ENCODE results near the gene FFAR1. TPM values are rescaled to one million over a fixed set of nuclear protein-coding genes. Genes with fewer than 3 reads are reported as not detected.

The FFAR1 gene
- total and polyA plus RNA-seq, 2 donors (not counting 3 experiments of a cell fraction or from before 2014, with no cell fraction given): not detected

- BruUV-seq (replicated peaks): no TSS peak
- dilution Hi-C loops (cut with MboI; ENCODE audit: extremely low pct_ligation_motif_present, low sequenced_read_pairs) (no loop called here), intact Hi-C loops (cut with micrococcal nuclease) (no loop called here)
- Histone ChIP-seq H3K4me2 (ENCODE audit: insufficient read depth, low read length) (no peak overlapping the region), H3K9me1 (replicated peaks; ENCODE audit: control insufficient read depth, extremely low read depth, insufficient read depth, low read length) (no peaks in the 10 kb centered on the region), H3K36me3 (ENCODE audit: control insufficient read depth in 2 of 2, extremely low read depth in 1 of 2, insufficient read depth in 2 of 2, low read length in 2 of 2) (no peaks in the 10 kb centered on the region), H3K4me1 (ENCODE audit: control insufficient read depth, extremely low read depth, insufficient read depth, low read length) (no peaks in the 10 kb centered on the region), H3K79me2 (ENCODE audit: control insufficient read depth, insufficient read depth, low read length) (no peaks in the 10 kb centered on the region), H4K20me1 (replicated peaks; ENCODE audit: control insufficient read depth, extremely low read depth, insufficient read depth, low read length) (no peaks in the 10 kb centered on the region), H2AFZ (ENCODE audit: low read depth, low read length) (no peak overlapping the region), H3K9ac (replicated peaks; ENCODE audit: extremely low read depth, insufficient read depth, low read length) (no peak overlapping the region), H3K9me3 (replicated peaks; ENCODE audit: control insufficient read depth, insufficient read depth, low read length) (no peaks in the 10 kb centered on the region), H3K27me3 (ENCODE audit: control insufficient read depth in 2 of 2, insufficient read depth in 2 of 2, low read length in 2 of 2) (no peaks in the 10 kb centered on the region), H3K27ac (ENCODE audit: insufficient read depth, low read depth, low read length) (no peak overlapping the region), H3K4me3 (replicated peaks in 1 of 3; ENCODE audit: insufficient read depth in 1 of 3, low read depth in 1 of 3, low read length in 3 of 3) (no peak overlapping the region)
- DNase-seq (ENCODE audit: low read depth, low spot score): no peak
- TF ChIP-seq MAX (IDR thresholded peaks at IDR 0.05; ENCODE audit: insufficient read depth, insufficient read length) (no peak), POLR2AphosphoS5 (IDR thresholded peaks at IDR 0.05; ENCODE audit: insufficient read depth, low read depth, low read length) (no peak), MYC (IDR thresholded peaks at IDR 0.05; ENCODE audit: low read depth, low read length) (no peak), FOS (IDR thresholded peaks at IDR 0.05; ENCODE audit: borderline replicate concordance, insufficient read depth, low read length) (no peak), POLR2A (IDR thresholded peaks at IDR 0.05; ENCODE audit: low read depth, low read length) (no peak), CTCF (IDR thresholded peaks at IDR 0.05; ENCODE audit: extremely low read depth in 1 of 2, insufficient read depth in 1 of 2, low read depth in 1 of 2, low read length in 2 of 2) (no peak), JUN (IDR thresholded peaks at IDR 0.05; ENCODE audit: borderline replicate concordance, insufficient read depth, insufficient read length, low read depth) (no peak), GATA2 (IDR thresholded peaks at IDR 0.05; ENCODE audit: insufficient read depth, insufficient read length, low read depth, low read length) (no peak), EZH2 (IDR thresholded peaks at IDR 0.05; ENCODE audit: borderline replicate concordance, low read depth, low read length, severe bottlenecking) (no peak)
- FAIRE-seq: no peak
- ChIA-PET CTCF (no interaction called here), POLR2A (no interaction called here)
These were observed 7.3 kb upstream of the FFAR1 start for GRCh38 chr19:35340431-35340830.
